HG03196 (cell line): ENCODE results near the gene ATP13A1.
A peak's percentile ranks its signal among the peaks of the same experiment; 100 is the strongest.
"Not testable (repeated sequence)": the region's sequence is repeated elsewhere in the genome, so short reads cannot be mapped to it uniquely, and the experiment has no call there.

Experiments used
- ATAC-seq: cut with Tn5 transposase; IDR thresholded peaks from one replicate; pipeline ENCODE4 v1.9.1; 2021; ENCODE audit not compliant: unreplicated experiment

The ATP13A1 gene

DNA sequence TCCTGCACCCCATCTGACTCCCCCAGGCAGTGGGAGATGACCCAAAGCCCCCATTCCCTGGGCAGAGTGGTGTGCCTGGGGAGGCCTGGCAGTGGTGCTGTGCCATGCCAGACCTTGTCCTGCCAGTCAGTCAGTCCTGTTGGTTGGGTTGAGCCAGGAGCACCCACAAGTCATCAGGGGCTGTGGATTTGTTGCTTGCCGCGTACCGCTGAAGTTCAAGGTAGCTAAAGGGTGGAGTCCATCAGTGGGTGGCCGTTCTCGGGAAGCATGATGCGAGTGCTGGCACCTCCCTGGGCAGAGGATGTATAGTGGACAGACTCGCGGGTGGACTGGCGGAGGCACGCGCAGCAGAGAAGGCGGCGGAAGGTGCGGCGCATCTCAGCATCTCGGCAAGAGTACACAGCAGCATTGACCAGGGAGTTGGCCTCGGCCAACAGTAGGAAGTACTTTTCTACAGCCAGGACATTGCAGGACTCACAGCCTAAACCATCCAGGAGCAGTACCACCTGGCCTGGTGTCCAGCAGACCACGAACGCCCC is 39.4 kb downstream of the ATP13A1 start:
- ATAC-seq = no peak

GRCh38 chr19:19623383-19623782 is 40.1 kb downstream of the ATP13A1 start:
- no peak for ATAC-seq

GRCh38 chr19:19619849-19620210 is 43.6 kb downstream of the ATP13A1 start:
- ATAC-seq = no peak

- no peak for ATAC-seq
Measured at GRCh38 chr19:19619181-19619848, 44.2 kb downstream of the ATP13A1 start.

- ATAC-seq = peak; percentile 91
Measured at GRCh38 chr19:19618219-19619051, 45.0 kb downstream of the ATP13A1 start, which contains the start of gene PBX4. Gene PBX4, minus strand, starts transcription at chr19:19618687. Its CDS starts 58 bp downstream, at chr19:19618629.

- ATAC-seq = no peak
Measured at GRCh38 chr19:19615086-19615485, 48.4 kb downstream of the ATP13A1 start.

DNA sequence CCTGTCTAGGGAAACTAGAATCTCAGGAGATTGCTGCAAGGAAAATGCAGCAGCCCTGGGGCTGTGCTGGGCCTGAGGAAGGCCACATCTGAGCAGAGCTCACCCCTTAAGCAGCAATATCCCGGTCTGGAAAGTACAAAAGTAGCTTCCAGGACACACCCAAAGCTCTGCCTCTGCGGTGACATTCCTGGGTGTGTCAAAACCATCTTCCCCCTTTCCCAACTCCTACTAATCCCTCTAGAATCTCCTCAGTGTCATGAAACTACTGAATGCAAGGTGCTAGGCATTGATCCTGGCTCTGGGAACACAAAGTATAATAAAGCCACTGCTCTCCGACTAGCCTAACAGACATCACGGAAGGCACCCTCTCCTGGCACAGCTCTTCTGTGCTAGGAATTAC is 50.0 kb downstream of the ATP13A1 start:
- no peak for ATAC-seq

- ATAC-seq = no peak
Measured at GRCh38 chr19:19610376-19611202, 52.9 kb downstream of the ATP13A1 start.

GRCh38 chr19:19606686-19607085 is 56.8 kb downstream of the ATP13A1 start:
- ATAC-seq = not testable (repeated sequence)

GRCh38 chr19:19606021-19606420 is 57.5 kb downstream of the ATP13A1 start:
- ATAC-seq = no peak

DNA sequence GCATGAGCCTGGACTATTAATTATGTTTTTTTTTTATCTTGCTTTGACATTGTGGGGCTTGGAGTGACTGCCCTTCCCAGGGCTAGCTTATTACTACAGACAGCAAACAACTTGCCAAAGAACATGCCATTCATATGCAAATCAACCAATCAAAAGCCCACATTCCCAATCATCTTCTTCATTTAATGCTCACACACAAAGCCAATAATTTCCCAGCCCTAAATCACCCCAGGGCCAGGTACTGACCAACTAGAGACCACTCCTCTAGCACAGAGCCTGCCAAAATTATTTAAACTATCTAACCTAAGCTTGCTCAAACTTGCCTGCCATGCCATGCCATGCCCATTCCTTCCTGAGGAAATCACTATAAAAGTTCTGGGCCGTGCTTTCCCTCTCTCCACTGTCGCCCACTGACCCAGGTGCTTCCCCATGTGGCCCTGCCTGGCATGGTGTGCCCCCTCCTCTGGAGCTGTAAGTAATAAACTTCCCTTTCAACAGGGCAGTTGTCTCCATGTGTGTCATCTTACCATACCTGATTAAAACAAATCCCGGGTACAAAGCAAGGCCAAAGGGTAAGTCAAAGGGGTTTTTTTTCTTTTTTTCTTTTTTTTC is 60.7 kb downstream of the ATP13A1 start:
- ATAC-seq = no peak

- ATAC-seq = no peak
Measured at GRCh38 chr19:19602136-19602712, 61.3 kb downstream of the ATP13A1 start.

GRCh38 chr19:19600793-19601330 is 62.6 kb downstream of the ATP13A1 start:
- no peak for ATAC-seq

DNA sequence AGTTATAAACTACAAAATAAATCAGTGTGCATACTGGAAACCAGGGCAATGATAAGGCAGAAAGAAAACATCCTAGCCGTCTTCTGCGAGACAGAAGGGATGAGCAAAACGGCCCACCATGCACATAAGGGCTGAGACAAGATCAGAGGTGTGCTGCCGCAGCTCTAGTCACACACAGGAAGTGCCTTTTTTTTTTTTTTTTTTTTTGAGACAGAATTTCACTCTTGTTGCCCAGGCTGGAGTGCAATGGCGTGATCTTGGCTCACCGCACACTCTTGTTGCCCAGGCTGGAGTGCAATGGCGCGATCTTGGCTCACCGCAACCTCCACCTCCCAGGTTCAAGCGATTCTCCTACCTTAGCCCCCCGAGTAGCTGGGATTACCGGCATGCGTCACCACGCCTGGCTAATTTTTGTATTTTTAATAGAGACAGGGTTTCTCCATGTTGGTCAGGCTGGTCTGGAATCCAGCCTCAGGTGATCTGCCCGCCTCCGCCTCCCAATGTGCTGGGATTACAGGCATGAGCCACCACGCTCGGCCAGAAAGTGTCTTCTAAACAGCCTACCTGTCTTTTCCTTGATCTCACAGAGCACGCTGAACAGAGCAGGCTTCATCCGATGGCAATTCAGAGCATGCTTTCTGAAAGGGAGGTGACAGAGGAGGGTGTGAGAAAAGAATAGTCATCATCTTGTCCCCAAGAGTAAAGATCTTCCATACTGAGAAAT is 64.6 kb downstream of the ATP13A1 start:
- not testable (repeated sequence) for ATAC-seq

DNA sequence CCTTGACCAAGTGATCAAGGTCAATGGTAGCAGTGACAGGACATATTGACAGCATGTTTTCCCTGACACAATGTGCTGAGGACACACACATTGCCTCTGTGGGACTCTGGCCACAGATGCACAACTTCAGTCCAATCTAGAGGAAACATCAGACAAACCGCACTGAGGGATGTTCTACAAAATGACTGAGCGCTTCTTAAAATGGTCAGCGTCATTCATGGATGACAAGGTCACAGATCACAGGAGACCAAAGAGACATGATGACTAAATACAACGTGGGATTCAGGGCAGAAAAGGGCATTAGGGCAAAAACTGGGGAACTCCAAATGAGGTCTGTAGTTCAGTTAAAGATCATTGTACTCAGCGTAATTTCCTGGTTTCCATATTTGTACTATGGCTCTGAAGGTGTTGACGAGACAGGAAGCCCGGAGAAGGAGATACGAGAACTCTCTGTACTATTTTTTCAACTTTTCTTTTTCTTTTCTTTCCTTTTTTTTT is 65.6 kb downstream of the ATP13A1 start:
- peak; percentile 66 for ATAC-seq
